Activated T-cell treated with anti-CD3 and anti-CD28 coated beads for 1 hour (primary cell): ENCODE results near the gene FUT7.
"Not testable (repeated sequence)": the region's sequence is repeated elsewhere in the genome, so short reads cannot be mapped to it uniquely, and the experiment has no call there.

ENCODE experiments used
- DNase-seq: peaks from one replicate; pipeline ENCODE4 v3.0.0-alpha.2; 2020; ENCODE audit warnings: low read depth

FUT7 gene

GRCh38 chr9:137017791-137018497, 13.9 kb downstream of the FUT7 start:
- DNase-seq = no peak

- no peak for DNase-seq
Observed at GRCh38 chr9:137017071-137017470, 14.8 kb downstream of the FUT7 start.

- no peak for DNase-seq
Observed at GRCh38 chr9:137016436-137016835, 15.5 kb downstream of the FUT7 start.

- DNase-seq = no peak
Observed at GRCh38 chr9:137015976-137016375, 15.9 kb downstream of the FUT7 start.

- DNase-seq = no peak
Observed at GRCh38 chr9:137015540-137015930, 16.4 kb downstream of the FUT7 start.

- DNase-seq = no peak
Observed at GRCh38 chr9:137014776-137015539, 16.9 kb downstream of the FUT7 start.

- DNase-seq = no peak
Observed at GRCh38 chr9:137014166-137014565, 17.7 kb downstream of the FUT7 start.

- DNase-seq = no peak
Observed at GRCh38 chr9:137013571-137013940, 18.3 kb downstream of the FUT7 start.

GRCh38 chr9:137012694-137013570, 19.0 kb downstream of the FUT7 start:
- DNase-seq = no peak

GRCh38 chr9:137011907-137012675, 19.8 kb downstream of the FUT7 start:
- DNase-seq = no peak

GRCh38 chr9:137011156-137011555, 20.7 kb downstream of the FUT7 start:
- DNase-seq = no peak

GRCh38 chr9:137009938-137010732, 21.8 kb downstream of the FUT7 start:
- no peak for DNase-seq

GRCh38 chr9:137009217-137009616, 22.7 kb downstream of the FUT7 start:
- no peak for DNase-seq

GRCh38 chr9:137008312-137008711, 23.6 kb downstream of the FUT7 start:
- DNase-seq = no peak

- no peak for DNase-seq
Observed at GRCh38 chr9:137007816-137008270, 24.0 kb downstream of the FUT7 start.

GRCh38 chr9:137007108-137007815, 24.6 kb downstream of the FUT7 start:
- DNase-seq = no peak

- DNase-seq = no peak
Observed at GRCh38 chr9:137006116-137007003, 25.5 kb downstream of the FUT7 start.

- DNase-seq = not testable (repeated sequence)
Observed at GRCh38 chr9:137004285-137004684, 27.6 kb downstream of the FUT7 start.

- DNase-seq = no peak
Observed at GRCh38 chr9:137002646-137003041, 29.2 kb downstream of the FUT7 start.
